Measurements from ENCODE around the gene RCCD1.
A peak's percentile ranks its signal among the peaks of the same experiment; 100 is the strongest.

RCCD1 gene

DNA sequence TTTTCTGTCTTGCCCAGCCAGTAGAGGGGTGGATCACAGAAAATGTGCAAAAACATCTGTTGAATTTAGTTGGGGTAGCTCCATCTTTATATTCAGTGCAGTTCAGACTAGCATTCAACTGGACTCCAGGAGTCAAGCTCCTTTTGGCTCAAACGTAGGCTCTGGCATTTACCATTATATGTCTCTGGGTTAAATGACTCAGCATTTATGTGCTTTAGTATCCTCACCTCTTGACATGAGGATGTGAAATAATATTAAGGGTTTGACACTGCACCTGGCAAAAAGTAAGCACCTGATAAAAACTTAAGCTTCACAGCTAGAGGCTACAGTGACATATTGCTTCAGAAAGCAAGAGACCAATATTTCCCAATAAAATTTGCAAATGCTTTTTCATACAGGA, 24.9 kb downstream of the RCCD1 start:
- Histone ChIP-seq H3K9me3 (ENCODE audit: control insufficient read depth, insufficient read depth, low read depth, low read length) (no peaks in the 10 kb centered on the region), H3K9ac (ENCODE audit: low read length) (no peak overlapping the region), H3K27me3 (ENCODE audit: control insufficient read depth, insufficient read depth, low read length) (no peaks in the 10 kb centered on the region), H3K4me1 (ENCODE audit: control insufficient read depth, insufficient read depth, low read length) (no peaks in the 10 kb centered on the region), H3K36me3 (ENCODE audit: control insufficient read depth, insufficient read depth, low read length) (peaks cover 95% of the 10 kb centered on the region), H3K4me3 (ENCODE audit: low read depth, low read length) (no peak overlapping the region), H3K27ac (ENCODE audit: low read depth, low read length) (peak overlapping the region; percentile 61; the same call in 1 of the 2 replicates)

DNA sequence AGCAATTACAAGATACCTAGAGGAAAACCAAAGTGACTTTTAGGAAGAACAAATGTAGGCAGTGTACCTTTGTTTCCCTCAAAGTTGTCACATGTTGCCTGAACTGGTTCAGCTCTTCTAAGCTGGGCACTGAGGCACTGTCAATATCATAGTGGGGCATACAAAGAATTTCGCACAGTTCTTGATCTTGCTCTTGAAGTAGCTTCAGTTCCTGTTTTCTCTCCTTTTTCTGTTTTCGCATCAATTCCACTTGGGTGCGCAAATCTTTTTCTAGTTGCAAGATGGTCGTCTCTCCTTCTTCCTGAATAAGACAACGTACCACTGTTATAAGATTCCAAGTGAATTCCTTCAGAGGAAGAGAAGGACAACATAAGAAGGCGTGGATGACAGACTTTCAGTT, 27.0 kb downstream of the RCCD1 start:
- no peak overlapping the region for H3K9ac ChIP-seq (ENCODE audit: low read length)
- no peaks in the 10 kb centered on the region for H3K9me3 ChIP-seq (ENCODE audit: control insufficient read depth, insufficient read depth, low read depth, low read length)
- no peaks in the 10 kb centered on the region for H3K4me1 ChIP-seq (ENCODE audit: control insufficient read depth, insufficient read depth, low read length)
- peaks cover 85% of the 10 kb centered on the region for H3K36me3 ChIP-seq (ENCODE audit: control insufficient read depth, insufficient read depth, low read length)
- no peak overlapping the region for H3K4me3 ChIP-seq (ENCODE audit: low read depth, low read length)
- no peaks in the 10 kb centered on the region for H3K27me3 ChIP-seq (ENCODE audit: control insufficient read depth, insufficient read depth, low read length)
- no peak overlapping the region for H3K27ac ChIP-seq (ENCODE audit: low read depth, low read length)

DNA sequence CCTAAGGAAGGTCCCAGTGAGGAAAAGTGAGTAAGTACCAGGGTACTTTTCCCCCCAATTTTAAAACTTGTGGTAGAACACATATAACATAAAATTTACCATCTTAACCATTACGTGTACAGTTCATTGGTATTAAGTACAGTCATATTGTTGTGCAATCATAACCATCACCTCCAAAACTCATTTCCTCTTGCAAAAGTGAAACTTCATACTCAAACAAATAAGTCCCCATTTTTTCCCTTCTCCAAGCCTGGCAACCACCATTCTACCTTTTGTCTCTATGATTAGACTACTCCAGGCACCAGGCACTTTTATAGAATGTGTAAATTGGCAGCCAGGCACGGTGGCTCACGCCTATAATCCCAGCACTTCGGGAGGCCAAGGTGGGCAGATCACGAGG, 27.5 kb downstream of the RCCD1 start:
- H3K4me3 ChIP-seq (ENCODE audit: low read depth, low read length), result no peak overlapping the region
- H3K9me3 ChIP-seq (ENCODE audit: control insufficient read depth, insufficient read depth, low read depth, low read length), result no peaks in the 10 kb centered on the region
- H3K27me3 ChIP-seq (ENCODE audit: control insufficient read depth, insufficient read depth, low read length), result no peaks in the 10 kb centered on the region
- H3K36me3 ChIP-seq (ENCODE audit: control insufficient read depth, insufficient read depth, low read length), result peaks cover 80% of the 10 kb centered on the region
- H3K9ac ChIP-seq (ENCODE audit: low read length), result no peak overlapping the region
- H3K27ac ChIP-seq (ENCODE audit: low read depth, low read length), result no peak overlapping the region
- H3K4me1 ChIP-seq (ENCODE audit: control insufficient read depth, insufficient read depth, low read length), result no peaks in the 10 kb centered on the region

- Histone ChIP-seq H3K9ac (ENCODE audit: low read length) (no peak overlapping the region), H3K9me3 (ENCODE audit: control insufficient read depth, insufficient read depth, low read depth, low read length) (no peaks in the 10 kb centered on the region), H3K36me3 (ENCODE audit: control insufficient read depth, insufficient read depth, low read length) (peaks cover 35% of the 10 kb centered on the region), H3K27ac (ENCODE audit: low read depth, low read length) (no peak overlapping the region), H3K4me1 (ENCODE audit: control insufficient read depth, insufficient read depth, low read length) (peaks cover 16% of the 10 kb centered on the region), H3K27me3 (ENCODE audit: control insufficient read depth, insufficient read depth, low read length) (no peaks in the 10 kb centered on the region), H3K4me3 (ENCODE audit: low read depth, low read length) (no peak overlapping the region)
These were observed 32.3 kb downstream of the RCCD1 start for GRCh38 chr15:90986790-90987507.

- Histone ChIP-seq H3K27me3 (ENCODE audit: control insufficient read depth, insufficient read depth, low read length) (no peaks in the 10 kb centered on the region), H3K4me1 (ENCODE audit: control insufficient read depth, insufficient read depth, low read length) (peaks cover 20% of the 10 kb centered on the region), H3K9me3 (ENCODE audit: control insufficient read depth, insufficient read depth, low read depth, low read length) (no peaks in the 10 kb centered on the region), H3K4me3 (ENCODE audit: low read depth, low read length) (no peak overlapping the region), H3K36me3 (ENCODE audit: control insufficient read depth, insufficient read depth, low read length) (peaks cover 28% of the 10 kb centered on the region), H3K9ac (ENCODE audit: low read length) (no peak overlapping the region), H3K27ac (ENCODE audit: low read depth, low read length) (no peak overlapping the region)
These were observed 33.0 kb downstream of the RCCD1 start for GRCh38 chr15:90987561-90988141.

DNA sequence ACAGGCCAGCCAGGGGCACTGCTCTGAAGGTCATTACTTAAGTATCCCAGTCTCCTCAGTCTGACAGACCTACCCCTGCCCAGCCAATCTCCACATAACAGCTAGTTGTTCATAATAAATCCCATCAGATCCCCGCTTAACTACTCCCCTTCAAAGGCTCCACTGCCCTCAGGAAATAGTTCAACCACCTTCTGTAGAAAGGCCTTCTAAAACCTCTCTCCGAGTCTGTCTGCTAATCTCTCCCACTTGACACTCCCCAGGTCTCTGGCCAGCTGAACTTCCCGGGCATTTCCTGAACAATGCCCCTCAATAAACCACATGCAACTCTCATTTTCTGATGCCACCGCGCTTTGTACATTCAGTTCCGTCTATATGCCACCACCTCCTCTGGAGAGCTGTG, 33.6 kb downstream of the RCCD1 start:
- no peak overlapping the region for H3K4me3 ChIP-seq (ENCODE audit: low read depth, low read length)
- no peak overlapping the region for H3K27ac ChIP-seq (ENCODE audit: low read depth, low read length)
- H3K4me1 ChIP-seq (ENCODE audit: control insufficient read depth, insufficient read depth, low read length), result peaks cover 21% of the 10 kb centered on the region
- no peaks in the 10 kb centered on the region for H3K27me3 ChIP-seq (ENCODE audit: control insufficient read depth, insufficient read depth, low read length)
- peaks cover 22% of the 10 kb centered on the region for H3K36me3 ChIP-seq (ENCODE audit: control insufficient read depth, insufficient read depth, low read length)
- H3K9ac ChIP-seq (ENCODE audit: low read length), result no peak overlapping the region
- no peaks in the 10 kb centered on the region for H3K9me3 ChIP-seq (ENCODE audit: control insufficient read depth, insufficient read depth, low read depth, low read length)

DNA sequence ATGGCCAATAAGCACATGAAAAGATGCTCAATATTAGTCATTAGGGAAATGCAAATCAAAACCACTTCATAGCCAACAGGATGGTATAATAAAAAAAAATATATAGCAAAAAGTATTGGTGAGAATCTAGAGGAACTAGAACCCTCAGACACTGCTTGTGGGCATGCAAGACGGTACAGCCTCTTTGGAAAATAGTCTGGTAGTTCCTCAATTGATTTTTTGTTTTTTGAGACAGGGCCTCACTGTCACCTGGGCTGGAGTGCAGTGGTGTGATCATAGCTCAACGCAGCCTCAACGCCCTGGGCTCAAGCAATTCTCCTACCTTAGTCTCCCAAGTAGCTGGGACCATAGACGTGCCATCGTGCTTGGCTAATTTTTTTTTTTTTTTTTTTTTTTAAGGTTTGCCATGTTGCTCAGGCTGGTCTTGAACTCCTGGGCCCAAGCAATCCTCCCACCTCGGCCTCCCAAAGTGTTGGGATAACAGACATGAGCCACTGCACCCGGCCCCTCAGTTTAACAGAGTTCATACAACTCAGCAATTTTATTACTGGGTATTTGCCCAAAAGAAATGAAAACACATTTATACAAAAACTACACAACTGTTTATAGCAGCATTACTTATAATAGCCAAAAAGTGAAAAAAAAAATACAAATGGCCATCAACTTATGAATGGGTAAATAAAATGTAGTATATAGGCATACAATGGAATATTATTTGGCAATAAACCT, 34.5 kb downstream of the RCCD1 start:
- no peaks in the 10 kb centered on the region for H3K9me3 ChIP-seq (ENCODE audit: control insufficient read depth, insufficient read depth, low read depth, low read length)
- no peaks in the 10 kb centered on the region for H3K27me3 ChIP-seq (ENCODE audit: control insufficient read depth, insufficient read depth, low read length)
- no peak overlapping the region for H3K9ac ChIP-seq (ENCODE audit: low read length)
- H3K4me3 ChIP-seq (ENCODE audit: low read depth, low read length), result no peak overlapping the region
- H3K4me1 ChIP-seq (ENCODE audit: control insufficient read depth, insufficient read depth, low read length), result peaks cover 21% of the 10 kb centered on the region
- H3K27ac ChIP-seq (ENCODE audit: low read depth, low read length), result no peak overlapping the region
- H3K36me3 ChIP-seq (ENCODE audit: control insufficient read depth, insufficient read depth, low read length), result peaks cover 13% of the 10 kb centered on the region

- H3K4me1 ChIP-seq (ENCODE audit: control insufficient read depth, insufficient read depth, low read length), result peaks cover 21% of the 10 kb centered on the region
- H3K9ac ChIP-seq (ENCODE audit: low read length), result no peak overlapping the region
- H3K9me3 ChIP-seq (ENCODE audit: control insufficient read depth, insufficient read depth, low read depth, low read length), result no peaks in the 10 kb centered on the region
- no peak overlapping the region for H3K27ac ChIP-seq (ENCODE audit: low read depth, low read length)
- H3K4me3 ChIP-seq (ENCODE audit: low read depth, low read length), result no peak overlapping the region
- peaks cover 6% of the 10 kb centered on the region for H3K36me3 ChIP-seq (ENCODE audit: control insufficient read depth, insufficient read depth, low read length)
- H3K27me3 ChIP-seq (ENCODE audit: control insufficient read depth, insufficient read depth, low read length), result no peaks in the 10 kb centered on the region
These were observed 35.8 kb downstream of the RCCD1 start for GRCh38 chr15:90990446-90990845.

DNA sequence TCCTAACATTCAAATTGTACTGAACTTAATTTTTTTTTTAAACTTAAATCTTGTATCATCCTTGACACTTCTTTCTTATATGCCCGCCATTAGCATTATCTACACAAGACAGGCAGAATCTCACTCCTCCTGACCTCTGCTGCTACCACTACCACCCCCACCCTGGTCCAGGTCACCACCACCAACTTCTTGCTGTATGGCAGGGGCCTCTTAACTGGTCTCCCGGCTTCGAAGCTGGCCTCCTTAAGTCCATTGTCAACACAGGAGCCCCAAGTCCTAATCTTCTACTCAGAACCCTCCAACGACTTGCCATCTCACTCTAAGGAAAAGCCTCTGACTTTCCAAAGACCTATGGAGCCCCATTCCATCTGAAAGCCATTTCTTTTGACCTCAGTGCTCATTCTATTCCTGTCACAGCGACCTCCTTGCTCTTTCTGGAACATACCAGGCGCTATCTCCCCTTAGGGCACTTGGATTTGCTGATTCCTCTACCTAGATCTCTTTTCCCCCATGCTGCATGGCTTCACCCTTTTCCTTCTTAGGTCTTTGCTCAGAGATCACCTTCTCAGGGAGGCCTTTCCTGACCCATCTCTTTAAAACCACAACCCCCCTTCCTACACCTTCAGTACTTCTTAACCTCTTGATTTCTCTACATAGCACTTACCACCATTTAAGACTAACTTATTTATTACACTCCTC, 37.1 kb downstream of the RCCD1 start:
- Histone ChIP-seq H3K9ac (ENCODE audit: low read length) (no peak overlapping the region), H3K27ac (ENCODE audit: low read depth, low read length) (no peak overlapping the region), H3K36me3 (ENCODE audit: control insufficient read depth, insufficient read depth, low read length) (no peaks in the 10 kb centered on the region), H3K4me1 (ENCODE audit: control insufficient read depth, insufficient read depth, low read length) (peaks cover 21% of the 10 kb centered on the region), H3K4me3 (ENCODE audit: low read depth, low read length) (peak overlapping the region; percentile 18; the same call in 1 of the 2 replicates), H3K27me3 (ENCODE audit: control insufficient read depth, insufficient read depth, low read length) (no peaks in the 10 kb centered on the region), H3K9me3 (ENCODE audit: control insufficient read depth, insufficient read depth, low read depth, low read length) (no peaks in the 10 kb centered on the region)

- Histone ChIP-seq H3K27ac (ENCODE audit: low read depth, low read length) (peak overlapping the region; percentile 86), H3K9ac (ENCODE audit: low read length) (peak overlapping the region; percentile 92), H3K36me3 (ENCODE audit: control insufficient read depth, insufficient read depth, low read length) (peaks cover 19% of the 10 kb centered on the region), H3K4me1 (ENCODE audit: control insufficient read depth, insufficient read depth, low read length) (peaks cover 8% of the 10 kb centered on the region; the same call in 1 of the 2 replicates), H3K4me3 (ENCODE audit: low read depth, low read length) (peak overlapping the region; percentile 73), H3K9me3 (ENCODE audit: control insufficient read depth, insufficient read depth, low read depth, low read length) (no peaks in the 10 kb centered on the region), H3K27me3 (ENCODE audit: control insufficient read depth, insufficient read depth, low read length) (no peaks in the 10 kb centered on the region)
These were observed 39.4 kb downstream of the RCCD1 start for GRCh38 chr15:90994059-90994416.
